ENCODE data around the gene LAMB3. TPM values are rescaled to one million over a fixed set of nuclear protein-coding genes. Genes with fewer than 3 reads are reported as not detected.

Gene LAMB3
- total RNA-seq, 2 donors from 2014 or later, result 4.7 to 11.1 TPM

- no peaks in the 10 kb centered on the region for H3K9me3 ChIP-seq
- H3K4me1 ChIP-seq, result peaks cover 0 to 33% of the 10 kb centered on the region in 2 donors
- DNase-seq (ENCODE audit: low spot score), result no peak
- peak overlapping the region; percentile 79 to 87 for H3K27ac ChIP-seq
- TF ChIP-seq, protein P1, sequence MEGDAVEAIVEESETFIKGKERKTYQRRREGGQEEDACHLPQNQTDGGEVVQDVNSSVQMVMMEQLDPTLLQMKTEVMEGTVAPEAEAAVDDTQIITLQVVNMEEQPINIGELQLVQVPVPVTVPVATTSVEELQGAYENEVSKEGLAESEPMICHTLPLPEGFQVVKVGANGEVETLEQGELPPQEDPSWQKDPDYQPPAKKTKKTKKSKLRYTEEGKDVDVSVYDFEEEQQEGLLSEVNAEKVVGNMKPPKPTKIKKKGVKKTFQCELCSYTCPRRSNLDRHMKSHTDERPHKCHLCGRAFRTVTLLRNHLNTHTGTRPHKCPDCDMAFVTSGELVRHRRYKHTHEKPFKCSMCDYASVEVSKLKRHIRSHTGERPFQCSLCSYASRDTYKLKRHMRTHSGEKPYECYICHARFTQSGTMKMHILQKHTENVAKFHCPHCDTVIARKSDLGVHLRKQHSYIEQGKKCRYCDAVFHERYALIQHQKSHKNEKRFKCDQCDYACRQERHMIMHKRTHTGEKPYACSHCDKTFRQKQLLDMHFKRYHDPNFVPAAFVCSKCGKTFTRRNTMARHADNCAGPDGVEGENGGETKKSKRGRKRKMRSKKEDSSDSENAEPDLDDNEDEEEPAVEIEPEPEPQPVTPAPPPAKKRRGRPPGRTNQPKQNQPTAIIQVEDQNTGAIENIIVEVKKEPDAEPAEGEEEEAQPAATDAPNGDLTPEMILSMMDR (IDR thresholded peaks at IDR 0.05), result peak in 1 of 2 donors; percentile 8
- no peaks in the 10 kb centered on the region for H3K27me3 ChIP-seq
- H3K36me3 ChIP-seq, result no peaks in the 10 kb centered on the region
- peak overlapping the region; percentile 56 to 62 for H3K4me3 ChIP-seq
Measured at GRCh38 chr1:209675565-209676154, 23.4 kb upstream of the LAMB3 start.

DNA sequence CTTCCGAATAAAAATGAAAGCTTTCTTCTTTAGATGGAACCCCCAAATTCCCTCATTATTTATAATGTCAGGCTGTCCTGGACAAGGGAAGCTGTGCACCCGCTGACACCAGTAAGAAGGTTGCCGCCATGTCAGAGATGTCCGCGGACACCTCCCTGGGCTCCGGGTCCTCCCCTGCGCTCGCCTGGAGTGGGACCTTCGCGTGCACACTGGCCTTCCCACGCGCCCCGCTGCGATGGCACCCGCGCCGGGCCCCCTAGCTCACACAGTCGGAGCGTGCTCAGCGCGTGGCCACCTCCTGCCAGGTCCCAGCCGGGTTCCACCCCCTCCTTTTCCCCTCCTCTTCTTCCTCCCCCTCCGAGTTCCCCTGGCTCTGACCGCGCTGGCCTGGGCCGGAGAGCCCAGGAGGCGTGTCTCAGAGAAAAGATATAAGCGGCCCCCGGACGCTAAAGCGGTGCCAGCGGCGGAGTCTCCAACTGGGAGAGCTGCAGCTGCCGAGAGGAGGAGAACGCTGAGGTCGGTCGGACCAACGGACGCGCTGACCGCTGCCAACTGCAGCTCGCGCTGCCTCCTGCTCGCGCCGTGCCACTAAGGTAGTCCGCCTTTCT is 22.8 kb upstream of the LAMB3 start, which contains the start of gene G0S2:
Gene G0S2, plus strand, starts transcription at position 456 of the 608 bp plus-strand sequence. CDS start 273 bp downstream, outside the sequence.
- H3K27me3 ChIP-seq, result no peaks in the 10 kb centered on the region
- TF ChIP-seq, protein P1 (IDR thresholded peaks at IDR 0.05), result no peak
- no peaks in the 10 kb centered on the region for H3K9me3 ChIP-seq
- DNase-seq (ENCODE audit: low spot score), result peak; percentile 79
- H3K36me3 ChIP-seq, result no peaks in the 10 kb centered on the region
- H3K27ac ChIP-seq, result peak within 1 kb of the TSS; percentile 79 to 87
- peak within 1 kb of the TSS; percentile 56 to 62 for H3K4me3 ChIP-seq
- H3K4me1 ChIP-seq, result peaks cover 0 to 33% of the 10 kb centered on the region in 2 donors

GRCh38 chr1:209673631-209674417 is 21.6 kb upstream of the LAMB3 start:
- H3K9me3 ChIP-seq, result no peaks in the 10 kb centered on the region
- TF ChIP-seq, protein P1 (IDR thresholded peaks at IDR 0.05), result no peak
- H3K27me3 ChIP-seq, result no peaks in the 10 kb centered on the region
- H3K27ac ChIP-seq, result peak overlapping the region; percentile 79 to 87
- DNase-seq (ENCODE audit: low spot score), result peak; percentile 78
- H3K36me3 ChIP-seq, result no peaks in the 10 kb centered on the region
- H3K4me3 ChIP-seq, result no peak overlapping the region
- H3K4me1 ChIP-seq, result peaks cover 0 to 33% of the 10 kb centered on the region in 2 donors

DNA sequence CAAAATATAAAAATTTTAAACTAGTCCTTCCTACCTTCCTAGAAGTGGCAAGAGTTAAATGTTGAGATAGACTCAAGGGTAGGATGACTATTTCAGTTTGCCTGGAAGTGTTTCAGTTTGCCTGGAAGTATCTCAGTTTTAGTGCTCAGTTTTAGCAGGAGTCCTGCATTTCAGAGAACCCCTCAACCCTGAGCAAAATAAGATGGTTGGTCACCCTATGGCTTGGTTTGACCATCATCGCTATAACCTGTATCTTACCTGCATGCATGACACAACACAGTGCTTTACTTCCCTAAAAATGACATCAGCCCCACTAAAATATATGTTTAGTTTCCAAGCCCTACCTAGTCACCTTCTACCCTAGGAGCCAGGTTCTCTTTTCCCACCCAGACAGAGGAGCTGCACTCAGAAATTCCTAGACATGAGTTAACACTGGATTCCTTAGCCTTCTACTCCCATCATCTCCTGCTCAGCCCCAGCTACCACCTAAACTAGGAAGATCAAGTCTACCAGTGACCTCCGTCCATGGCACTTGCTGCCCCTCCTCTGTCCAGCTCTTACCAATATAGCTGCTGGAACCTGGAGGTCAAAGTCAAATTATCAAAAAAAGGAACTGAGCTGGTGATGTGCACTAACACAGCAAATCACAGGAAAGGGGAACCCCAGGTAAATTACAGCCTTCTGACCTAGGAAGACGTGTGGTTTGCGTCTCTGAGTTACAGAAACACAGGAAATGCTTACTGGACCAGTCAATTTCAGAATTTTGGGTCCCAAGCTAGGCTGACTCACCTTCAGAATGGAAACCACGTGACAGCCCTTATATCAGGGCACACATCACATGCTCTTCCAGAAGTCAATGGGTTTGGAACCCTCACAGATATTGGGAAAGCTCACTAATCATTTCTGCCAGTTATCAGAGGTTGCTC is 20.7 kb upstream of the LAMB3 start:
- no peak overlapping the region for H3K4me3 ChIP-seq
- peak overlapping the region; percentile 79 to 87 for H3K27ac ChIP-seq
- H3K27me3 ChIP-seq, result no peaks in the 10 kb centered on the region
- H3K36me3 ChIP-seq, result no peaks in the 10 kb centered on the region
- TF ChIP-seq, protein P1 (IDR thresholded peaks at IDR 0.05), result no peak
- H3K9me3 ChIP-seq, result no peaks in the 10 kb centered on the region
- DNase-seq (ENCODE audit: low spot score), result no peak
- peaks cover 0 to 33% of the 10 kb centered on the region in 2 donors for H3K4me1 ChIP-seq

- Histone ChIP-seq H3K27ac (peak overlapping the region; percentile 27 to 29), H3K4me3 (no peak overlapping the region), H3K27me3 (no peaks in the 10 kb centered on the region), H3K4me1 (peaks cover 0 to 24% of the 10 kb centered on the region in 2 donors), H3K9me3 (no peaks in the 10 kb centered on the region), H3K36me3 (no peaks in the 10 kb centered on the region)
- no peak for DNase-seq (ENCODE audit: low spot score)
- TF ChIP-seq, protein P1 (IDR thresholded peaks at IDR 0.05), result no peak
Measured at GRCh38 chr1:209670441-209671082, 18.3 kb upstream of the LAMB3 start.

Measured in right atrium auricular region (tissue), 2 donors.